Activated naive CD4-positive, alpha-beta T cell treated with anti-CD3 and anti-CD28 coated beads, Interleukin-2, amount 50 U/mL, for 16 hours (primary cell): ENCODE measurements around the gene ATP6V1G2.
"Not testable (repeated sequence)": the region's sequence is repeated elsewhere in the genome, so short reads cannot be mapped to it uniquely, and the experiment has no call there.

Experiments
- DNase-seq: peaks from one replicate; pipeline ENCODE4 v3.0.0-alpha.2; 2020

Gene ATP6V1G2

DNA sequence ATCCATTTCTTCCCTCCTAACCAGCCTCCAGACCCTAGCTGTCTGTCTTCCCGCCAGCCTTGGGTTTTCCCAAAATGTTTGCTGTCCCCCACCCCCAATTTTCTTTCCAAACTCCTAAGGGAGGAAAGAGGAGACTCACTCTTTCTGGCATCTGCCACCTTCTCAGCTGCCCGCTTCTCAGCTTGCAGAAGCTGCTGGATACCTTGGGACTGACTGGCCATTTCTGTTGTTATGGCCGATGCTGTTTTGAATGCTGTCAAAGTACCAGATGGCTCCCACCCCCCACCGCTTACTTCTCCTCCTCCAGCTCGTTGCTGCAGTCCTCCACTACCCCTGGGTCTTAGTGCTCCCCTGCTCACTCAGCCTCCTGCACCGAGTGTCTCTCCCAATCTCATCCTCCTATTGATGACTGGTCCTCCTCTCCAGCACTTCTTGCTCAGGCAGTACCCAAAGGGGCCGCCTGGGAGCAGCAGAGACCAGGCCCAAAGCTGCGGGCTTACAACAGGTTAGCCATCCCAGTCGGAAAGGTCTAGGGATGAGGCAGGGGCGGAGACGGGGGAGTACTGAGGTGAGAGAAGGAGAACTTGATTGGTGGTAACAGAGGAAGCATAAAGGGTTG is at the start of gene ATP6V1G2:
TSS of gene ATP6V1G2 (minus strand) at position 270 of the 619 bp plus-strand sequence. CDS start at position 221, 49 bp downstream.
- DNase-seq, result peak; percentile 88

DNA sequence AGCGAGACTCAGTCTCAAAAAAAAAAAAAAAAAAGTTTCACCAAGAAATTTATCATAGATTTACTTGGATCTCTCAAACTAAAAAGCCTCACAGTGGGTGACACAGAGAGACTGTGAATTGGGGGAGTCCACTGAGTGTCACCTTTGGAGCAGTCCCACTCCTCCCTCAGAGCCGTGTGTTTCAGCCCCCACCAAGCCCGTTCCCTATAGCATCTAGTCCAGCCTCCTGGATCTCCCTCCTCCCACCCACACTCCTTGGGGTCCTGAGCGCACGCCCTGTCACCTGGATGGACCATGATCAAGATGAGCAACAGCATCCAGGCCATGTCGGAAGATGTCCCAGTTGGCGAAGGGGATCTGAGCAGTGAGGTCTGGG is 46.0 kb upstream of the ATP6V1G2 start:
- no peak for DNase-seq

DNA sequence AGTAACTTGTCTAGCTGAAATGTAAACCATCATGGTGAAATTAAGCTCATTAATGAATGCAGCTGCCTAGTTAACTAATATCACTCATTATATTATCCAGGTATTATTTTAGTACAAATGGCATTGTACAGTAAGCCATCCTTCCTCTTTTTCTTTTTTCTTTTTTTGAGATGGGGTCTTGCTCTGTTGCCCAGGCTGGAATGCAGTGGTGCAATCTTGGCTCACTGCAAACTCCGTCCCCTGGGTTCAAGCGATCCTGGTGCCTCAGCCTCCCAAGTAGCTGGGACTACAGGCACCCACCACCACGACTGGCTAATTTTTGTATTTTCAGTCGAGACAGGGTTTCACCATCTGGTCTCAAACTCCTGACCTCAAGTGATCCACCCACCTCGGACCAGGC is 44.3 kb upstream of the ATP6V1G2 start:
- not testable (repeated sequence) for DNase-seq

DNA sequence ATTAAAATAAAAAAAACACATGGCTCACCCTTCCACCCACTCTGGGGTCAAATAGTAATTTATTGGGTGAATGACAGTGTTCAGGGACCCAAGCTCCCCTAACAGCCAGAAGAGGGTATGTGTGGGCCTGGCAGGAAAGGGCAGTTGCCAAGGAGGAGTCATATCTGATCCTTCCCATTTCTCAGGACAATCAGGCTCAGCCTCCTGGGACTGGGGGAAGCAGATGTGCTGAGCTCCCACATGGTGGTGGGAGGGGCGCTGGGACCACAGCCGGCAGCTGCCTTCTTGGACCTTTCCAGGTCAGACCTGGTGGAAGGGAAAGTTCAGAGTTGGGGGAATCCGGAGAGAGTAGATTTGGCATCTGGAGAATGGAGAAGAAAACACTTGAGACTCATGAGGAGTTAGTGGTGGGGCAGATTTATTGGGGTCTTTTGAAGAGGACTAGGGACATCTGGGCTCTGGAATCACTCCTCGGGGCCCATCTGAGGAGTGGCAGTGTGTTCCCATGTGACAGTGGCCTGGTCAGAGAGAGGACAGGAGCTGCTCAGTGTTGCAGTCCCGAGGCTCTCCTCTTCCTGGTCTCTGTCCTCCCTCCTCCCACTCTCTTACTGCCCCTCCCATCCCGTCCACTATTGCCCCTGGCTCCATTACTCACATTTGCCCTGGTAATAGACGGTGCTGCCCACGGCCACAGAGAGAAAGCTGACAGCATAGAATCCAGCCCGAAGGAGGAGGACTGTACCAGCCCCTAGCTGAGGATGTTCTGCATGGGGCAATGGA is 42.7 kb upstream of the ATP6V1G2 start:
- DNase-seq, result no peak

DNA sequence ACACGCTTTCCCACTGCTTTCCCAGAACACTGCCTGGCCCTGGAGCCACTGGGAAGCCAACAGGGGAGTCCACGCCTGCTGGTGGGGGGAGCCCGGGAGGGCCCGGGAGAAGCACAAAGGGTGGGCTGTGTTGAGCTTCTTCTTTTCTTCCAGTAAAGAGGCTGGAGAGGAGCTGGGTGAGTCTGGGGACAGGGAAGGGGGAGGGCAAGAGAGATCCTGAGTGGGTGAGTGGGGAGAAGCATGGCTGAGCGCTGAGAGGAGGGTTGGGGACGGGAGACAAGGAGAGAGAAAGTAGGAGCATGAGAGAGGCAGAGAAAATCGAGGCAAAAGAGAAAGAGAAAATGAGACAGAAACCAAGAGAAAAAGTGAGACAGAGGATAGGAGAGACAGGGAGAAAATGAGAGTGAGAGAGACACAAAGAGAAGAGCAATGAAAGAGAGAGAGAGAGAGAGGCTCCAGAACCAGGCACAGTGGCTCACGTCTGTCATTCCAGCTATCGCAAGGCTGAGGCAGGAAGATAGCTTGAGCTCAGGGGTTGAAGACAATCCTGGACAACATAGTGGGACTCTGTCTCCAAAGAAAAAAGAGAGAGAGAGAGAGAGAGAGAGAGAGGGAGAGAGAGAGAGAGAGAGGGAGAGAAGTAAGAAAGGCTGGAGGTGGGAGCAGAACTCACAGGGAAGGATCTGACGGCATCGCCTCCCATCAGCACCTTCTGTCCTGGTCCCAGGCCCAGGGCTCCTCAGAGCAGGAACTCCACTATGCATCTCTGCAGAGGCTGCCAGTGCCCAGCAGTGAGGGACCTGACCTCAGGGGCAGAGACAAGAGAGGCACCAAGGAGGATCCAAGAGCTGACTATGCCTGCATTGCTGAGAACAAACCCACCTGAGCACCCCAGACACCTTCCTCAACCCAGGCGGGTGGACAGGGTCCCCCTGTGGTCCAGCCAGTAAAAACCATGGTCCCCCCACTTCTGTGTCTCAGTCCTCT is 41.7 kb upstream of the ATP6V1G2 start:
- no peak for DNase-seq

DNA sequence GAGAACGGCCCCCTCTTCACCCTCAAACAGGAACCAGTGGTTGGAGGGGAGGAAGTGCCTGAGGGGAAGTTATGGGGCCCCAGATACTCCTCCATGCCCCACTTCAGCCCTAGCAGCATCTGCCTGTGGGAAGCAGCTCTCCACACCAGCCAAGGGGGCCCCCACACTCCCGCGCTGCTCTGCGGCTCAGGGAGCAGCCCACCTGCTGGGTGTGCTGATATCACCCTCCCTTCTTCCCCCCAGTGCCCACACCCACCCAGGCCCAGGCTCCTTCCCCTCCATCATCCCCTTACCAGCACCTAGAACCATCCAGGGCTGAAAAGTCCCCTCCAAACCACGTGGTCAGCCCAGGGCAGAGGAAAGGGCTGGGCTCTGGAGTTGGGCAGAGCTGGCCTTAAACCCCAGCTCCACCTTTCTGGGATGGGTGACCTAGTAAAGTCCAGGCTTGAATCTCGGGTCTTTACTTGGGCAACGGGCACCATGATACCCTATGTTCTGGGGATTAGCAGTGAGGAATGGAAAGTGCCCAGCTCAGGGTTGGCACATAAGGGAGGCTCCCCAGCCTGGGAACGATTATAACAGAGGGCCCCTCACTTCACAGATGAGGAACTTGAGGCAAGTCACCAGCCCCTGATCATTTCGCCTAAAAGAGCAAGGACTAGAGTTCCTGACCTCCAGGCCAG is 40.3 kb upstream of the ATP6V1G2 start:
- DNase-seq, result no peak

DNA sequence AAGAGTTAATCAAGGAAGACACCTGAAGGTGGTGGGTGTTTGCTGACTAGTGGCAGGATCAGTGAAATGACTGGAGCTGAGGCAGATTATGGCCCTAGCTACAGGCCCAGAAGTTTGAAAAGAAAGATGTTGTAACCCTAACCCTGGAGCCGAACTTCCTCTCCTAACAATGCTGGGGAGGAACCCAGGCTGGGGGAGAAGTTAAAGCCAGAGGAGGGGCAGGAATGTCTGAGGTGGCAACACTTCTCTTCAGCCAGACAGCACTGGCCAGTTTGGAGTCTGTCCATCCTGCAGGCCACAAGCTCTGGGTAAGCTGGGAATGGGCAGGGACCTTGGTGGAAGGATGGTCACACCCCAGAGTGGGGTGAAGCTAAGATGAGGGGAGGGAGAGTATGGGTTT is 39.6 kb upstream of the ATP6V1G2 start, which contains the start of gene LST1:
TSS of gene LST1 (plus strand) at position 270 of the 400 bp plus-strand sequence. CDS start 1,023 bp downstream, outside the sequence.
- no peak for DNase-seq

DNA sequence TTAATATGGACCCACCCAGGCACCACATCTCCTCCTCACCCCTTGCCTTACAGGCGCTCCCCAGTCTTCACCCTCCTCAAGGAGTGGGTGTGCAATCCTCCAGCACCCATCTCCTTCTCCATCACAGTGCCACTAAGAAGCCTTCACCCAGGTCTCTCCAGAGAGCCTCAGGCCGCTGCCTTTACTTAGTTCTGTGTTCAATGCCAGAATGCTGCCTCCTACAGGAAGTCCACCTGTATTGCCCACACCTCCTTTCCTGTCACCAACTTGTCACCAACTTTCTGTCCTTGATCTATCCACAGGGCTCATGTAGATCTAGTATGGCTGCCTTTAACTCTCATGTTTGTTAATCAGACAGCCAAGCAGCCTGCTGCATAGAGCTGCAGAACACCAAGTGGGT is 39.1 kb upstream of the ATP6V1G2 start:
- no peak for DNase-seq

DNA sequence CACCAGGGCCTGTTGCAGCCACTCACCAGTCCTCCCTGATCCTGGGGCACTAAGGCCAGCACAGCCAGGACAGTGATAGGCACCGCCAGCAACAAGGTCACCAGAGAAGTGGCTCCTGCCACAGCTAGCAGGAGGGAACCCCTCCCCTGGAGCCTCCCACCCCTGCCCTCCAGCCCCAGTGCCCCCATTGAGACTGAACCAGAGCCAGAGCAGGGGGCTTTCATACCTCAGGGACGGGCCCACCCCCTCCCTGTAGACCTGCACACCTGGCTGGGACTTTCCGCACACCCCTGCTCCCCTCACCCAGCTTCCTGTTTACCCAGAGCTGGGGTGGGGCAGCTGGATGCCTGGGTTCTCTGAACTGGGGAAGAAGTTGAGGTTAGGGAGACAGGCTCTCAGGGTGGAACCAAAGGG is 35.8 kb upstream of the ATP6V1G2 start, which contains the start of gene LTB:
TSS of gene LTB (minus strand) at position 195 of the 414 bp plus-strand sequence. CDS start at position 188, 7 bp downstream.
- peak; percentile 45 for DNase-seq

DNA sequence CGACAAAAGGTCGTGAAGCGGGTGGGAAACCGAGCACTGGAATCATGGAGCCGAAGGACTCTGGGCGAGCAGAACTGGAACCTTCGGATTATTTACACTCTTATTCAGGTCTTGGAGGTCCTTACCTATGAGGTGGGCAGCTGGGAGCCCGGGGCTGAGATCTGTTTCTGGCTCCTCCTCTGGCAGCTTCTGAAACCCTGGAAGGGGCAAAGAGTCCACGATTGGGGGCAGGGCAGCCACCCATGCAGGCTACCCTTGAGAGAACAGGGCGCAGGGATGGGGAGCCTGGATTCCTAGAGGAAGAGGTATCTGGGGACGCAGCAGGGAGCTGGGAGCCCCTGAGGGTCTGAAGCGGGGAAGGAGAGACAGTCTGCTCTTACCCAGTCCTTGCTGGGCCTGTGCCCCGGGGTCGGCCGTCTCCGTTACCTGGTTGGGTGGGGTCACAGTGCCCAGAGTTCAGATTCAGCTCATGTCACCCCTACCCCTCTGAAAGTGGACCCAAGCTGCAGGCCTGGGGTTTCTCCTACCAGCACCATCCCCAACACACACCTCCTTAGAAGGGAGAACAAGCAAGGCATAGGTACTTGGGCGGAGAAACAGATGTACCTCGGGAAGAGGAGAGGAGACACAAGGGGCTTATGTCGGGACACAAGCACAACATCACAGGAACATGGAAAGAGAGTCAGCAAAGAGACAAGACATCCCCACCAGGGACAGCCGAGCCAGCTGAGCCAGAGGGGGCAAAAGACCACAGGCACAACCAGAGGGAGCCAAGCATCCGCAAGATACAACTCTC is 35.2 kb upstream of the ATP6V1G2 start:
- DNase-seq, result no peak

DNA sequence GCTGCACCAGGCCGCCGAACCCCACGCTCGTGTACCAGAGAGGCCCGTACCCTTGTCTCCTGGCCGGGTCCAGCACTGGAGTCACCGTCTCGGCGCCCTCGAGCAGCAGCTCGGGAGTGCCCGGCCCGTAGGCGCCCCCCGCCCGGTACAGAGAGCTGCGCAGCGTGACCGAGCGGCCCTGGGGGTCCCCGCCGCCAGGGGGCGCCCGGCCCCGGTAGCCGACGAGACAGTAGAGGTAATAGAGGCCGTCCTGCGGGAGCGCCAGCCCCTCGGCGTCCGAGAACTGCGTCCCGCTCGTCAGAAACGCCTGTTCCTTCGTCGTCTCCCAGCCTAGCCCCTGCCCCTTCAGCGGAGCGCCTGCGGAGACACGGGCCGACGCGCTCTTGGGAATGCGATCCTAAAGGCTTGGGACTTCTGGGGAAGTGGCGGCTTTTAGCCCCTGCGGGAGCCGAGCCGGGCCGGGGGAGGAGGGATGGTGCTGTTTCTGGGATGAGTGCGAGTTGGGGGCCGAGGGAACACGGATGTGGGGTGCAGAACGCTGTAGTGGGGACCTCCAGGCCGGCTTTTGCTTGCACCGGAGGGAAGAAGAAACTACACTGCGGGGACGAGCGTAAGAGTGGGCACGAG is 34.5 kb upstream of the ATP6V1G2 start:
- peak; percentile 90 for DNase-seq

DNA sequence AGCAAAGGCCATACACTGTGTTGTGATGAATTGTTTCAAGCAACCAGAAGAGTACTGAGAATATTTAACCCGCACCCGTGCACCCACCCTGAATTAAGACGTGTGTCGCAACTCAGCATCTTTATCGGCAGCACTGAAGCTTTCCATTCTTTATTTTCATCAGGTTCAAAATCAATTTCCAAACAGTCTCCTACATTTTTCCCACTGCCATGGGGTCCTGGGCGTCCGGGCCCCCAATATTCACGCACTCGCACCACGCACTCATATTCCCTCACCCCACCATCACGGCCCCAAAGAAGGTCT is 34.0 kb upstream of the ATP6V1G2 start:
- no peak for DNase-seq

DNA sequence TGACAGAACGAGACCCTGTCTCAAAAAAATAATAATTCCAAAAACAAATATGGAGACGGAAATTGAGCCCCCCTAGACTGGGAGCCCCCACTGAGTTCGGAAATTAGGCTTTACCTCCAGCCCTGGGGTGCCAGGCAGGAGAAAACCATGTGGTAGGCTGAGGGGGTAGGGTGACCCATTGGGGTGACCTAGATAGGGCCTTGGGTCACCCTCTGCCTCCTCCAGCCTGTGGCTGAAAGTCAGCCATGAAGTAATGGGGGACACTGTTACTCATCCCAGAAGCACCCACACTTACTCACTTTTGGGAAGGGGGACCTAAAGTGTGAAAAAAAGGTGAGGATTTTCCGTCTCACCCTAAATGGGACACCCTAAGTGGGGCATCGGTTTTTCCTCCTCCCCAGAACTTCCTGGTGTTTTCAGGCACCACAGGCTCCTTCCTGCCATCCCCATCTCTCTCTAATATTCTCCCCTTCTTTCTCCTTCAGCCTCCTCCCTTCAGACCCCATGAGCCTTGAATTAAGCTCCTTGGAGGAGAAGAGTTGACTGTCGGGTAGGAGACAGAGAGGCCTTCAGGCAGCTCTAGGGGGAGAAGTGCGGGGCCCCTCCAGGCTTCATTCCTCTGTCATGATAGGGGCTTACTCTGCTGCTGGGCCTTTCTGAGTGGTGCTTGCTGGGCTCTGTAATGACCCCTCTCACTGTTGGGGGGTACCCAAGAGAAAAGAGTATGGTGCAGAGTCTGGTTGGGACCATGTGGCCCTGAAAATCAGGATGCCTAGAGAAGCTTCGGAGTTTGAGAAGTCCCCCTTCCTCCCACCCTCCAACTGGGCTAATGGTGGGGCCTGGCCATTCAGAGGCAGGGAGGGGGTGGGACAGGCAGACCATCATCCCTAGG is 33.4 kb upstream of the ATP6V1G2 start:
- no peak for DNase-seq

DNA sequence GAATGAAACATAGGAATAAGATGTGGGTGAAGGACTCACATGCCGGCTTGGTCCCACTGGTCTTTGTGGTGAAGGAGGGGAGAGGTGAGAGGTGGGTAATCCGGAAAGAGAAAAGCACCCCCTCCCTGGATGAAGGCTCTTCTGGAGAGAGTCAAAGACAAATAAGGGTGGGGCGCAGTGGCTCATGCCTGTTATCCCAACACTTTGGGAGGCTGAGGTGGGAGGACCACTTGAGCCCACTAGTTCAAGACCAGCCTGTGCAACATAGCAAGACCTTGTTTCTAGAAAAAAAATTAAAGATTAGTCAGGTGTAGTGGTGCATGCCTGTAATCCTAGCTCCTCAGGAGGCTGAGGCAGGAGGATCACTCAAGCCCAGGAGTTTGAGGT is 32.7 kb upstream of the ATP6V1G2 start:
- DNase-seq, result no peak

DNA sequence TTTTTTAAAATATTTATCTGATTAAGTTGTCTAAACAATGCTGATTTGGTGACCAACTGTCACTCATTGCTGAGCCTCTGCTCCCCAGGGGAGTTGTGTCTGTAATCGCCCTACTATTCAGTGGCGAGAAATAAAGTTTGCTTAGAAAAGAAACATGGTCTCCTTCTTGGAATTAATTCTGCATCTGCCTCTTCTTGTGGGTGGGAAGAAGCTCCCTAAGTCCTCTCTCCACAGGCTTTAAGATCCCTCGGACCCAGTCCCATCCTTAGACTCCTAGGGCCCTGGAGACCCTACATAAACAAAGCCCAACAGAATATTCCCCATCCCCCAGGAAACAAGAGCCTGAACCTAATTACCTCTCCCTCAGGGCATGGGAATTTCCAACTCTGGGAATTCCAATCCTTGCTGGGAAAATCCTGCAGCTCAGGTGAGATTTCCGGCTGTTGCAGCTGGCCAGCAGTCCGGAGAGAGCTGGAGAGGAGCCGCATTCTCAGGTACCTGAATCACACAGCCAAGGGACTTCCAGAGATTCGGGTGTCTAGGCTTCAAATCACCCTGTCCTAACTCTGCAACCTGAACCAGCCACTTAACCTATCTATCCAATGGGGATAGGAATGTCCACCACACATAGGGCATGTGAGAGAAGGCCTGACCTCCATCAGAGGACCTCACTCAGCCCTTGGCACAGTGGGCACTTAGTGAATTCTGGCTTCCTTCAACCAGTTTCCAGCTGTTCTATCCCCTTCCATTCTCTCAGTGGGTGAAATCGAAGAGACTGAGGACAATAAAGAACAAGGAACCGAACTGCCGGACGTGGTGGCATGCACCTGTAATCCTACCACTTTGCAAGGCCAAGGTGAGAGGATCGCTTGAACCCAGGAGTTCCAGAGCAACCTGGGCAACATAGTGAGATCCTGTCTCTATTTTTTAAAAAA is 32.0 kb upstream of the ATP6V1G2 start:
- no peak for DNase-seq

DNA sequence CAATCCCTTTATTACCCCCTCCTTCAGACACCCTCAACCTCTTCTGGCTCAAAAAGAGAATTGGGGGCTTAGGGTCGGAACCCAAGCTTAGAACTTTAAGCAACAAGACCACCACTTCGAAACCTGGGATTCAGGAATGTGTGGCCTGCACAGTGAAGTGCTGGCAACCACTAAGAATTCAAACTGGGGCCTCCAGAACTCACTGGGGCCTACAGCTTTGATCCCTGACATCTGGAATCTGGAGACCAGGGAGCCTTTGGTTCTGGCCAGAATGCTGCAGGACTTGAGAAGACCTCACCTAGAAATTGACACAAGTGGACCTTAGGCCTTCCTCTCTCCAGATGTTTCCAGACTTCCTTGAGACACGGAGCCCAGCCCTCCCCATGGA is 31.2 kb upstream of the ATP6V1G2 start:
- DNase-seq, result no peak

DNA sequence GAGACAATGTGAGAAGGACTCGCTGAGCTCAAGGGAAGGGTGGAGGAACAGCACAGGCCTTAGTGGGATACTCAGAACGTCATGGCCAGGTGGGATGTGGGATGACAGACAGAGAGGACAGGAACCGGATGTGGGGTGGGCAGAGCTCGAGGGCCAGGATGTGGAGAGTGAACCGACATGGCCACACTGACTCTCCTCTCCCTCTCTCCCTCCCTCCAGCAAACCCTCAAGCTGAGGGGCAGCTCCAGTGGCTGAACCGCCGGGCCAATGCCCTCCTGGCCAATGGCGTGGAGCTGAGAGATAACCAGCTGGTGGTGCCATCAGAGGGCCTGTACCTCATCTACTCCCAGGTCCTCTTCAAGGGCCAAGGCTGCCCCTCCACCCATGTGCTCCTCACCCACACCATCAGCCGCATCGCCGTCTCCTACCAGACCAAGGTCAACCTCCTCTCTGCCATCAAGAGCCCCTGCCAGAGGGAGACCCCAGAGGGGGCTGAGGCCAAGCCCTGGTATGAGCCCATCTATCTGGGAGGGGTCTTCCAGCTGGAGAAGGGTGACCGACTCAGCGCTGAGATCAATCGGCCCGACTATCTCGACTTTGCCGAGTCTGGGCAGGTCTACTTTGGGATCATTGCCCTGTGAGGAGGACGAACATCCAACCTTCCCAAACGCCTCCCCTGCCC is 30.6 kb upstream of the ATP6V1G2 start:
- DNase-seq, result no peak

DNA sequence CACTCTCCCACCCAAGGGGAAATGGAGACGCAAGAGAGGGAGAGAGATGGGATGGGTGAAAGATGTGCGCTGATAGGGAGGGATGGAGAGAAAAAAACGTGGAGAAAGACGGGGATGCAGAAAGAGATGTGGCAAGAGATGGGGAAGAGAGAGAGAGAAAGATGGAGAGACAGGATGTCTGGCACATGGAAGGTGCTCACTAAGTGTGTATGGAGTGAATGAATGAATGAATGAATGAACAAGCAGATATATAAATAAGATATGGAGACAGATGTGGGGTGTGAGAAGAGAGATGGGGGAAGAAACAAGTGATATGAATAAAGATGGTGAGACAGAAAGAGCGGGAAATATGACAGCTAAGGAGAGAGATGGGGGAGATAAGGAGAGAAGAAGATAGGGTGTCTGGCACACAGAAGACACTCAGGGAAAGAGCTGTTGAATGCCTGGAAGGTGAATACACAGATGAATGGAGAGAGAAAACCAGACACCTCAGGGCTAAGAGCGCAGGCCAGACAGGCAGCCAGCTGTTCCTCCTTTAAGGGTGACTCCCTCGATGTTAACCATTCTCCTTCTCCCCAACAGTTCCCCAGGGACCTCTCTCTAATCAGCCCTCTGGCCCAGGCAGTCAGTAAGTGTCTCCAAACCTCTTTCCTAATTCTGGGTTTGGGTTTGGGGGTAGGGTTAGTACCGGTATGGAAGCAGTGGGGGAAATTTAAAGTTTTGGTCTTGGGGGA is 29.7 kb upstream of the ATP6V1G2 start:
- no peak for DNase-seq
